Panc1 (cell line): ENCODE data around the gene SLCO2B1. TPM values are rescaled to one million over a fixed set of nuclear protein-coding genes. Genes with fewer than 3 reads are reported as not detected.

Source experiments
- ATAC-seq: fragments of 200-7000 bp; cut with Tn5 transposase; 2 replicates; pipeline ENCODE4 v1.9.1; 2020; ENCODE audit warnings: mild to moderate bottlenecking, moderate library complexity
- BruUV-seq: library from RNA; stranded (reverse); fragments of 400-500 nt; replicated peaks from 2 replicates; lab custom pipeline; 2021; lab: Mats Ljungman, UMichigan
- CTCF ChIA-PET: fragments of 300-600 bp; sonication (Branson Sonifier 250); formaldehyde crosslinking; loops from one replicate; lab custom pipeline; 2022; ENCODE audit warnings: antibody characterized with exemption; lab: Charles Lee
- POLR2A ChIA-PET: fragments of 300-600 bp; sonication (Branson Sonifier 250); formaldehyde crosslinking; loops from one replicate; lab custom pipeline; 2022; ENCODE audit warnings: antibody characterized with exemption; lab: Charles Lee
- DNase-seq: peaks from one replicate; pipeline ENCODE4 v3.0.0-alpha.2; 2010; ENCODE audit warnings: low read depth, low spot score
- H3K27ac ChIP-seq: 2 replicates; pipeline ENCODE4 v1.5.1; 2011; ENCODE audit warnings: mild to moderate bottlenecking, low read length, inconsistent platforms
- H3K27me3 ChIP-seq: fragments of 200-500 bp; sonication (Bioruptor generic); 2 replicates; pipeline ENCODE4 v1.6.0; 2014; ENCODE audit warnings: low read length, inconsistent platforms; ENCODE audit not compliant: control insufficient read depth, insufficient read depth
- H3K36me3 ChIP-seq: fragments of 200-500 bp; sonication (Bioruptor generic); 2 replicates; pipeline ENCODE4 v1.5.1; 2014; ENCODE audit warnings: inconsistent platforms, mild to moderate bottlenecking, low read length, moderate library complexity; ENCODE audit not compliant: control insufficient read depth, insufficient read depth
- H3K4me1 ChIP-seq: 2 replicates; pipeline ENCODE4 v1.5.1; 2011; ENCODE audit warnings: inconsistent platforms, mild to moderate bottlenecking, low read length, moderate library complexity; ENCODE audit not compliant: control insufficient read depth, insufficient read depth
- H3K4me3 ChIP-seq, 2 experiments: 2 replicates each; pipeline ENCODE4 v1.5.1; 2011 to 2012; ENCODE audit warnings: low read depth in 2 of 2, low read length in 2 of 2, mild to moderate bottlenecking in 2 of 2, inconsistent platforms in 1 of 2, moderate library complexity in 1 of 2
- H3K9me3 ChIP-seq: fragments of 200-500 bp; sonication (Bioruptor generic); 2 replicates; pipeline ENCODE4 v1.5.1; 2014; ENCODE audit warnings: low read depth, mild to moderate bottlenecking, inconsistent platforms, low read length, moderate library complexity; ENCODE audit not compliant: control insufficient read depth, insufficient read depth
- CTCF ChIP-seq: fragments of 450-650 bp; IDR thresholded peaks from 2 replicates; pipeline ENCODE4 v1.5.1; 2017; ENCODE audit warnings: mild to moderate bottlenecking
- POLR2AphosphoS5 ChIP-seq: IDR thresholded peaks from 2 replicates; pipeline ENCODE4 v1.6.1; 2012; ENCODE audit warnings: mild to moderate bottlenecking, low read depth, low read length, moderate library complexity
- REST ChIP-seq, 2 experiments: IDR thresholded peaks; 2 replicates each; pipeline ENCODE4 v1.6.1; 2011 to 2012; ENCODE audit warnings: low read depth in 2 of 2, control low read depth in 1 of 2, low read length in 1 of 2, mild to moderate bottlenecking in 1 of 2, moderate library complexity in 1 of 2; ENCODE audit not compliant: insufficient read depth in 1 of 2
- SIN3A ChIP-seq: IDR thresholded peaks from 2 replicates; pipeline ENCODE4 v1.6.1; 2012; ENCODE audit warnings: low read depth, mild to moderate bottlenecking, low read length, moderate library complexity, borderline replicate concordance; ENCODE audit not compliant: insufficient read depth
- TCF7L2 ChIP-seq: IDR thresholded peaks from 2 replicates; pipeline ENCODE4 v1.6.1; 2011; ENCODE audit warnings: mild to moderate bottlenecking, low read depth, low read length, inconsistent platforms
- in situ Hi-C: cut with HindIII; loops from 2 replicates; pipeline ENCODE4 v1.10.0; 2016; ENCODE audit warnings: low sequenced_read_pairs, low pct_unique_long_range_greater_than_20kb
- intact Hi-C: fragments of 100-400 bp; cut with micrococcal nuclease; formaldehyde crosslinking; loops from one replicate; pipeline ENCODE4 v1.10.0; 2022; ENCODE audit not compliant: unreplicated experiment
- total RNA-seq: library from RNA; stranded (reverse); gene quantifications from one replicate; pipeline ENCODE4 v1.2.1, GENCODE V29; 2021; ENCODE audit not compliant: unreplicated experiment

SLCO2B1 gene
- total RNA-seq, 1 experiment from 2014 or later: 0.77 TPM

- DNase-seq (no peak), ATAC-seq (no peak)
- intact Hi-C loops (no loop called here), in situ Hi-C loops (no loop called here)
- H3K27me3 ChIP-seq: no peaks in the 10 kb centered on the region
- H3K27ac ChIP-seq: no peak overlapping the region
- H3K4me3 ChIP-seq: no peak overlapping the region
- no peak for TF ChIP-seq REST (IDR thresholded peaks at IDR 0.05; ENCODE audit: insufficient read depth in 1 of 2, low read depth in 2 of 2, low read length in 1 of 2)
- TF ChIP-seq SIN3A: no peak
- no peak for TF ChIP-seq POLR2AphosphoS5
- TF ChIP-seq TCF7L2: no peak
- TF ChIP-seq CTCF: no peak
- no peaks in the 10 kb centered on the region for H3K9me3 ChIP-seq
- no peaks in the 10 kb centered on the region for H3K36me3 ChIP-seq
- no TSS peak for BruUV-seq
- no peaks in the 10 kb centered on the region for H3K4me1 ChIP-seq
- ChIA-PET CTCF (interaction anchor here (1.0 to 1.7 kb wide), 3 partner anchors 14 to 49 kb away, joined by 3 to 8 read pairs (median 3); no protein-coding TSS in a partner anchor), POLR2A (interaction anchor here (0.6 kb wide), 2 partner anchors 54 to 1523 kb away, joined by 3 to 6 read pairs; no protein-coding TSS in a partner anchor)
Measured at GRCh38 chr11:75155570-75156422, 4.9 kb downstream of the SLCO2B1 start.

GRCh38 chr11:75158241-75158640 is 7.3 kb downstream of the SLCO2B1 start:
- ATAC-seq (no peak), DNase-seq (no peak)
- in situ Hi-C loops (no loop called here), intact Hi-C loops (no loop called here)
- Histone ChIP-seq H3K27me3 (no peaks in the 10 kb centered on the region), H3K27ac (no peak overlapping the region), H3K9me3 (no peaks in the 10 kb centered on the region), H3K4me3 (no peak overlapping the region), H3K36me3 (no peaks in the 10 kb centered on the region), H3K4me1 (no peaks in the 10 kb centered on the region)
- ChIA-PET CTCF (interaction anchor here (0.7 kb wide), 1 partner anchor 47 kb away, joined by 3 read pairs; no protein-coding TSS in a partner anchor), POLR2A (no interaction called here)
- BruUV-seq: no TSS peak
- TF ChIP-seq SIN3A (no peak), POLR2AphosphoS5 (no peak), REST (IDR thresholded peaks at IDR 0.05; ENCODE audit: insufficient read depth in 1 of 2, low read depth in 2 of 2, low read length in 1 of 2) (no peak), TCF7L2 (no peak), CTCF (no peak)
